ENCODE data around the gene CD19. TPM values are rescaled to one million over a fixed set of nuclear protein-coding genes. Genes with fewer than 3 reads are reported as not detected.
"Not testable (repeated sequence)": the region's sequence is repeated elsewhere in the genome, so short reads cannot be mapped to it uniquely, and the experiment has no call there.

CD19 gene
- total RNA-seq, 1 experiment from 2014 or later: not detected

GRCh38 chr16:28927815-28928214 lies 4.0 kb upstream of the CD19 start:
- in situ Hi-C loops (cut with HindIII; ENCODE audit: low pct_unique_long_range_greater_than_20kb, low sequenced_read_pairs): no loop called here
- no peak for DNase-seq (ENCODE audit: low read depth, low spot score)

GRCh38 chr16:28930203-28930602 lies 1.6 kb upstream of the CD19 start:
- in situ Hi-C loops (cut with HindIII; ENCODE audit: low pct_unique_long_range_greater_than_20kb, low sequenced_read_pairs): no loop called here
- DNase-seq (ENCODE audit: low read depth, low spot score): no peak

GRCh38 chr16:28930652-28931051 lies 1.1 kb upstream of the CD19 start:
- no peak for DNase-seq (ENCODE audit: low read depth, low spot score)
- in situ Hi-C loops (cut with HindIII; ENCODE audit: low pct_unique_long_range_greater_than_20kb, low sequenced_read_pairs): no loop called here

- in situ Hi-C loops (cut with HindIII; ENCODE audit: low pct_unique_long_range_greater_than_20kb, low sequenced_read_pairs): no loop called here
- no peak for DNase-seq (ENCODE audit: low read depth, low spot score)
These were observed 769 bp downstream of the CD19 start for GRCh38 chr16:28932339-28933141.

GRCh38 chr16:28933171-28933570 lies 1.4 kb downstream of the CD19 start:
- in situ Hi-C loops (cut with HindIII; ENCODE audit: low pct_unique_long_range_greater_than_20kb, low sequenced_read_pairs): no loop called here

DNA sequence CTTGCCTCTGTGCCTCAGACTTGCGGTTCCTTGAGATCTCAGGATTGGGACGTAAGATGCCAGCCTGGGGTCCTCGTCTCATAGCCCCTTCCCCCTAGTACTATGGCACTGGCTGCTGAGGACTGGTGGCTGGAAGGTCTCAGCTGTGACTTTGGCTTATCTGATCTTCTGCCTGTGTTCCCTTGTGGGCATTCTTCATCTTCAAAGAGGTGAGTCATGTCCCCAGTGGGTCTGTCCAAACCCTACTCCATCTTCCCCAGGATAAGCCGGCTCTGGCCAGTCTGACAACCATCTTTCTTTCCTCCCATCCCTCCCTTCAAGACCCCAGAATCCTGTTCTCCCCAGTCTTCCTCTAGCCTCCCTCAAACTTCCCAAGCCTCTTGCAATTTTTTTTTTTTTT lies 3.6 kb downstream of the CD19 start:
- in situ Hi-C loops (cut with HindIII; ENCODE audit: low pct_unique_long_range_greater_than_20kb, low sequenced_read_pairs): no loop called here
- DNase-seq (ENCODE audit: low read depth, low spot score): no peak

More at GRCh38 chr16:28933171-28933570, 1.4 kb downstream of the CD19 start:
- no peak for DNase-seq (ENCODE audit: low read depth, low spot score)

DNA sequence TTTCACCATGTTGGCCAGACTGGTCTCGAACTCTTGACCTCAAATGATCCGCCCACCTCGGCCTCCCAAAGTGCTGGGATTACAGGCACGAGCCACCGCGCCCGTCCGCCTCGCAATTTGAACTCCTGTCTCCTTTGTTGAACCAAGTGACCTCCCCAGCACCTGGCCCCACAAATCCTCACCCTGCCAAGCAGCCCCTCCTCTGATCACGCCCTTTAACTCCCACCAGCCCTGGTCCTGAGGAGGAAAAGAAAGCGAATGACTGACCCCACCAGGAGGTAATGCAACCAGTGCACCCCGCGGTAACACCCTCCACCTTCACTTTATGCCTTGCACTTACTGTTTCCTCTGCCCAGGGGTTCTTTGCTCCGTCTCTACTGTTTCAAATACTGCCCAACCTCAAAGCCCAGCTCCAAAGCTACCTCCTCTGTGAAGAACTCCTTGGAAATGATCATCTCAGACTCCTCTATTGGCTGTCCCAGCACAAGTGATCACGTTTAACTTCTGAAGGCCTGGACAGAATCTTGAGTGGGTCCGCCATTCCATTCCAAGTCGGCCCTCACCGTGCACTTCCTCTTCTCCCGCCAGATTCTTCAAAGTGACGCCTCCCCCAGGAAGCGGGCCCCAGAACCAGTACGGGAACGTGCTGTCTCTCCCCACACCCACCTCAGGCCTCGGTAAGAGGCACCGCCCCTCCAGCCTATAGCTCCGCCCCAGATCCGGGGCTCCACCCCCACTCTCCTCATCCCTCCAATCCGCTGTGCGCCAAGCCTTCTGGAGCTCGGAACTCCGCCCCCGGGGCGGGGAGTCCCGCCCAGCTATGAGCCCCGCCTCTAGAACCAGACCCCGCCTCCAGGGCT lies 4.4 kb downstream of the CD19 start:
- peak; percentile 60 for DNase-seq (ENCODE audit: low read depth, low spot score)
- in situ Hi-C loops (cut with HindIII; ENCODE audit: low pct_unique_long_range_greater_than_20kb, low sequenced_read_pairs): no loop called here

DNA sequence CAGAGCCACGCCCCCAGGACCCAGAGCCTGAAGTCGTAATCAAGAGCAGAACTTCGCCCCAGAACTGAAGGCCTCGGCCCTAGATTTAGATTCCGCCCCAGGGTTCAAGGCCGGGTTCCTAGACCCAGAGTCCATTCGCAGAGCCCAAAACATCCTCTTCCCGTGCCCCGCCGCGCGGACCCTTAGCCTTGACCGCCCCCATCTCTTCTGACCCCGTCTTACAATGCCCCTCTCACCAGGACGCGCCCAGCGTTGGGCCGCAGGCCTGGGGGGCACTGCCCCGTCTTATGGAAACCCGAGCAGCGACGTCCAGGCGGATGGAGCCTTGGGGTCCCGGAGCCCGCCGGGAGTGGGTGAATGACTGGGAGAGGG lies 5.0 kb downstream of the CD19 start:
- no peak for DNase-seq (ENCODE audit: low read depth, low spot score)
- in situ Hi-C loops (cut with HindIII; ENCODE audit: low pct_unique_long_range_greater_than_20kb, low sequenced_read_pairs): no loop called here

DNA sequence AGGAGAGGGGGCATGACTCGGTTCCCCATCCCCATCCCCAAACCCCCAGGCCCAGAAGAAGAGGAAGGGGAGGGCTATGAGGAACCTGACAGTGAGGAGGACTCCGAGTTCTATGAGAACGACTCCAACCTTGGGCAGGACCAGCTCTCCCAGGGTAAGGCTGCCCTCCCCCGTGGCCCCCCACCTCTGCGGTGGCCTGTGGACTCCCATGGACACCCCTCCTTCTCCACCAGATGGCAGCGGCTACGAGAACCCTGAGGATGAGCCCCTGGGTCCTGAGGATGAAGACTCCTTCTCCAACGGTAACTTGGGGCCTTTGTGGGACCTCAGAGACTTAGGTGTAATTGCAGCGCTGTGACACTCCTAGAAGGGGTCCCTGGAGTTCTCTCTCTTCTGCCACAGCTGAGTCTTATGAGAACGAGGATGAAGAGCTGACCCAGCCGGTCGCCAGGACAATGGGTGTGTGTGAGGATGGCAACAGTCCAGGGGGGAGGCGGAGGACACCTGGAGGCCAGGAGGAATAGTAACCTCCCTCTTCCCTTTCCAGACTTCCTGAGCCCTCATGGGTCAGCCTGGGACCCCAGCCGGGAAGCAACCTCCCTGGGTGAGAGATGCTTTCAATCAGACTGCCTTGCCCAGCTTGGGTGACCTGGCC lies 5.6 kb downstream of the CD19 start:
- no peak for DNase-seq (ENCODE audit: low read depth, low spot score)
- in situ Hi-C loops (cut with HindIII; ENCODE audit: low pct_unique_long_range_greater_than_20kb, low sequenced_read_pairs): no loop called here

GRCh38 chr16:28938721-28939120 lies 7.0 kb downstream of the CD19 start:
- DNase-seq (ENCODE audit: low read depth, low spot score): no peak
- in situ Hi-C loops (cut with HindIII; ENCODE audit: low pct_unique_long_range_greater_than_20kb, low sequenced_read_pairs): no loop called here

- in situ Hi-C loops (cut with HindIII; ENCODE audit: low pct_unique_long_range_greater_than_20kb, low sequenced_read_pairs); DNase-seq (ENCODE audit: low read depth, low spot score): not testable (repeated sequence)
These were observed 8.1 kb downstream of the CD19 start for GRCh38 chr16:28939825-28940224.

DNA sequence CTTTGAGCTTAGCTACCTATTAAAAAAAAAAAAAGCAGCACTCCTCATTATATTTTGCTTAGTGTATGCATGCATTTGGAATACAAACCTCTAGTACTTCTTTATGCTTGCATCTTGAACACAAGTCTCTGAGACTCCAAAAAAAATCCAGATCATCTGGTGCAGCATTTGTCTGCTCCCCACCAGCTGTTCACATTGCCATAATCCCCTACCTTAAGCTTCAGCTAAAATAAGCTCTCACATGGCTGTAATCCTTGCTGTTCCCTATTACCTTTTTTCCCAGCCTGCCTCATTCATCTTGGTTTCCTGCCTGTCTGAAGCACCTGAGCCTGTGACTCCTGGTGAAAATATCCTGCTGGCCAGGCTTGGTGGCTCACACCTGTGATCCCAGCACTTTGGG lies 11.5 kb downstream of the CD19 start:
- in situ Hi-C loops (cut with HindIII; ENCODE audit: low pct_unique_long_range_greater_than_20kb, low sequenced_read_pairs): no loop called here

DNA sequence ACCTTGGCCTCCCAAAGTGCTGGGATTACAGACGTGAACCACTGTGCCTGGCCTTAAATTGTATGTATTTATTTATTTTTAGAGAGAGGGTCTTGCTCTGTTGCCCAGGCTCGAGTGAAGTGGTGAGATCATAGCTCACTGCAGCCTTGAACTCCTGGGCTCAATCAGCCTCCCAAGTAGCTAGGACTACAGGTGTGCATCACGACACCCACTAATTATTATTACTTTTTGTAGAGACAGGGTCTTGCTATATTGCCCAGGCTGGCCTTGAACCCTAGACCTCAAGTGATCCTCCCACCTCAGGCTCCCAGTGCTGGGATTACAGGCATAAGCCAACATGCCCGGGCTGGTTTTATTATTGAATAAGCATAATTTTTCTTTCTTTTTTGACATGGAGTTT lies 14.9 kb downstream of the CD19 start:
- in situ Hi-C loops (cut with HindIII; ENCODE audit: low pct_unique_long_range_greater_than_20kb, low sequenced_read_pairs): no loop called here

More for the DNA sequence above, 11.5 kb downstream of the CD19 start:
- no peak for DNase-seq (ENCODE audit: low read depth, low spot score)

GRCh38 chr16:28950648-28951409 lies 19.1 kb downstream of the CD19 start, which contains the start of gene NFATC2IP:
Gene NFATC2IP, plus strand, starts transcription at chr16:28950937. Its CDS starts 75 bp downstream, at chr16:28951012.
- DNase-seq (ENCODE audit: low read depth, low spot score): peak; percentile 99
- in situ Hi-C loops (cut with HindIII; ENCODE audit: low pct_unique_long_range_greater_than_20kb, low sequenced_read_pairs): no loop called here

More for the DNA sequence above, 14.9 kb downstream of the CD19 start:
- no peak for DNase-seq (ENCODE audit: low read depth, low spot score)

GRCh38 chr16:28951410-28951943 lies 19.7 kb downstream of the CD19 start:
- in situ Hi-C loops (cut with HindIII; ENCODE audit: low pct_unique_long_range_greater_than_20kb, low sequenced_read_pairs): no loop called here
- DNase-seq (ENCODE audit: low read depth, low spot score): no peak

DNA sequence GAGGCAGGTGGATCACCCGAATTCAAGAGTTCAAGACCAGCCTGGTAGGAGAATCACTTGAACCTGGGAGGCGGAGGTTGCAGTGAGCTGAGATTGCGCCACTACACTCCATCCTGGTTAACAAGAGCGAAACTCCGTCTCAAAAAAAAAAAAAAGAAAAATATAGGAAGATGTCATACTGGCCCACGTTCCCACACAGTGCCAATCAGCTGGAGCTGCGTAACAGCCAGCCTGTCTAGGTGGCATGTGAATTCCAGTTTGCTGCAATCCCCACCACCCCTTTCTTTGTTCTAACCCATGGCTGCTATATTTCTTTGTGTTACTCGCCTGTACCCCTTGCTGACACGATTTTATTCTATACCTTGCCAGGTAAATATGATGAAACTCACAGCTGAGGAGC lies 26.4 kb downstream of the CD19 start:
- in situ Hi-C loops (cut with HindIII; ENCODE audit: low pct_unique_long_range_greater_than_20kb, low sequenced_read_pairs): no loop called here

GRCh38 chr16:28958836-28959235 lies 27.1 kb downstream of the CD19 start:
- DNase-seq (ENCODE audit: low read depth, low spot score): no peak
- in situ Hi-C loops (cut with HindIII; ENCODE audit: low pct_unique_long_range_greater_than_20kb, low sequenced_read_pairs): no loop called here

More for the DNA sequence above, 26.4 kb downstream of the CD19 start:
- no peak for DNase-seq (ENCODE audit: low read depth, low spot score)

Data from SK-MEL-5 (cell line).